ENCODE measurements around the gene FES.
A peak's percentile ranks its signal among the peaks of the same experiment; 100 is the strongest.
"Not testable (repeated sequence)": the region's sequence is repeated elsewhere in the genome, so short reads cannot be mapped to it uniquely, and the experiment has no call there.

The FES gene

GRCh38 chr15:90890839-90891238 is 6.5 kb downstream of the FES start:
- no peak for DNase-seq

- no peak for DNase-seq
These were observed 7.1 kb downstream of the FES start for GRCh38 chr15:90891346-90891949.

DNA sequence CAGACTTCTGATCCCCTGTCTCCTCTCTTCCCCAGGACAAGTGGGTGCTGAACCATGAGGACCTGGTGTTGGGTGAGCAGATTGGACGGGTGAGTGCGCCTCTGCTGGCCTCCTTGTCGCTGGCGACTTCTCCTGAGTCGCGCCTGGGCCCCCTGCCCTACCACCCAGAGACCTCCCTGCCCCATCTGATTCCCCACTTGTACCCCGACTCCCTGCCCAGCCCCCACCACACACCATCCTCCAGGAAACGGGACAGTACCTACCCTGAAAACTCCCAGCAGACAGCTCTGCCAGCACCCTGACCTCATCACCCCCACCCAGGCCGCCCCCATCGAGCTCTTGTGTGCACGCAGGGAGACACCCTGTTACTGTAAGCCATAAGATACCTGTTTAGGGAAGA is 7.7 kb downstream of the FES start:
- no peak for DNase-seq

DNA sequence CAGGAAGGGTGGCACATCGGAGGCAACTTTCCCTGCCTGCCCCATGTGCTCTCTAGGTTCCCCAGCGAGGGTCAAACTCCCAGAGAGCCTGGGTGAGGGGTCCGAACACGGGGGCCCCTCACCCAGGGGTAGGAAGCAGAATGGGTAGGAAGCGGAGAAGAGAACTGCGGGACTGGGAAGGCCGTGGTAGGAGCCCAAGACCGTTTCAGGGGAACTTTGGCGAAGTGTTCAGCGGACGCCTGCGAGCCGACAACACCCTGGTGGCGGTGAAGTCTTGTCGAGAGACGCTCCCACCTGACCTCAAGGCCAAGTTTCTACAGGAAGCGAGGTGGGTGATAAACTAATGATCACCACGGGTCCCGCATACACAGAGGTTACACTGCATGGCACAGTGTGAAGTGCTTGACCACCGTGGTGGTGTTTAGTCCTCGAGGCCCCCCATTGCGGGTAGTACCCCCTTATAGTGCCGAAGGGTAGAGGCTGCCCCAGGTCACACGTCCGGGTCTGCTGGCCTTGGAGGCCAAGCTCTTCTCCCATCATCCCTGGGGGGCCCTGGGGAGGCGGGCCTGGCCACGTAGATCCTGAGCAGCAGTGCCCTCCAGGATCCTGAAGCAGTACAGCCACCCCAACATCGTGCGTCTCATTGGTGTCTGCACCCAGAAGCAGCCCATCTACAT is 8.3 kb downstream of the FES start:
- DNase-seq, result no peak

GRCh38 chr15:90893175-90894090 is 9.1 kb downstream of the FES start:
- DNase-seq, result no peak

DNA sequence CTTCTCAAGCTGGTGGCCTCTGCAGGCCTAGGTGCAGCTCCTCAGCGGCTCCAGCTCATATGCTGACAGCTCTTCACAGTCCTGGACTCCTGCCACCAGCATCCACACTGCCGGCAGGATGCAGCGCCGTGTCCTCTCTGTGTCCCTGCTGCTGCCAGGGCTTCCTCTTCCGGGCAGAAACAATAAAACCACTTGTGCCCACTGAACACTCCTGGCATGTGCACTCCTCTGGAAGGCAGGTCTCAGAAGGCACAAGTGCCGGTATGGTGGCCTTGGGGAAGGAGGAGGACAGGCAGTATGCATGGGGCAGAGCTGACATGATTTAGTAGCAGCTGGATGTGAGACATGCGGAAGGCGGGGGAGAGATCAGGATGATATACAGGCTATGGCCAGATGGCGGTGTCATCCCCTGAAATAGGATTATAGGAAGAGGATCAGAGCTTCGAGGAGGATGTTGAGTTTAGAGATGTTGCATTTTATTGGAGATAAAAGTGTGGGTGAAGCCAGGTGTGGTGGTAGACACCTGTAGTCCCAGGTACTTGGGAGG is 11.3 kb downstream of the FES start:
- peak in 46 of 56 donors; percentile 15 to 80 (median 63) for DNase-seq

GRCh38 chr15:90897131-90897655 is 12.9 kb downstream of the FES start:
- not testable (repeated sequence) for DNase-seq

GRCh38 chr15:90901175-90902039 is 17.1 kb downstream of the FES start:
- DNase-seq, result peak in 17 of 56 donors; percentile 10 to 45 (median 19)

GRCh38 chr15:90902040-90902839 is 17.9 kb downstream of the FES start:
- peak in 54 of 56 donors; percentile 16 to 84 (median 68) for DNase-seq

DNA sequence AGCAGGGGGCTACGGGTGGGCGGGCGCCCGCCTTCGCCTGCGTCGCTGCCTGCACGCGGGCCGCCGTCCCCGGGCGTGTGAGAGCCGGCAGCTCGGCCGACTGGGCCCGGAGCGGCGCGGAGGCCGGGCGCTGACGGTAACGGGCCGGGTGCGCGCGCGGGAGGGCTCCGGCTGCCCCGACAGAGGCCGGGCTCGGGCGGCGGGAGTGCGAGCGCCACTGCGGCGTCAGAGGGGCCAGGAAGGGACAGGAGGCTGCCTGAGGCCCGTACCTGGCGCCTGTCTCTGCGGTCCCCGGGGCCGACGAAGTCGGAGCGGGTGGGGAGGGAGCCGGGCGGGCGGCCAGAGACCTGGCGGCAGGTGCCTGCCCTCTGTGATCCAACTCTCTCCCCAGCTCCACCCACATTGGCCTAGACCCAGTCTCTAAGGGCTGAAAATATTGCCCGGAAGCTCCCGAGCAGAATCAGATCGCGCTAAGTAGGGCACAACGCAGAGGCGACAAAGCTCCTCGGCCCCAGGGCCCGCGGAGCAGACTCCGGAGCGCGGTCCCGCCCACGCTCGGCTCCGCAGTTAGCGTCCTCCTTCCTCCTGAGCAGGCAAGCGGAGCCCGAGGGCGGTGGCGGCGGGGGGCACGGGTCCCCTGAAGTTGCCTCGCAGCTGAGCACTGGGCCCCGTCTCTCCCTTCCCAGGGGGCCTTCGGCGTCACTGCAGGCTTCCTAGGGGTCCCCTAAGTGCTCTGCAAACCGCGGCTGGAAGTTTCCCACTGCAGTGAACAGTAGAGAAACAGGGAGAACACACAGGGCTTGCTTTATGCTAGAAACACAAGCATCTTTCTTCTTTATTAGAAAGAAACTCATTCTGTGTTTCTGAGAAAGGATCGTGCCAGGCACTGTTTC is 18.8 kb downstream of the FES start, which contains the start of gene MAN2A2:
MAN2A2 (plus strand) TSS at position 463 of the 893 bp plus-strand sequence. CDS start 906 bp downstream, outside the sequence.
- peak in 50 of 56 donors; percentile 18 to 84 (median 62) for DNase-seq

DNA sequence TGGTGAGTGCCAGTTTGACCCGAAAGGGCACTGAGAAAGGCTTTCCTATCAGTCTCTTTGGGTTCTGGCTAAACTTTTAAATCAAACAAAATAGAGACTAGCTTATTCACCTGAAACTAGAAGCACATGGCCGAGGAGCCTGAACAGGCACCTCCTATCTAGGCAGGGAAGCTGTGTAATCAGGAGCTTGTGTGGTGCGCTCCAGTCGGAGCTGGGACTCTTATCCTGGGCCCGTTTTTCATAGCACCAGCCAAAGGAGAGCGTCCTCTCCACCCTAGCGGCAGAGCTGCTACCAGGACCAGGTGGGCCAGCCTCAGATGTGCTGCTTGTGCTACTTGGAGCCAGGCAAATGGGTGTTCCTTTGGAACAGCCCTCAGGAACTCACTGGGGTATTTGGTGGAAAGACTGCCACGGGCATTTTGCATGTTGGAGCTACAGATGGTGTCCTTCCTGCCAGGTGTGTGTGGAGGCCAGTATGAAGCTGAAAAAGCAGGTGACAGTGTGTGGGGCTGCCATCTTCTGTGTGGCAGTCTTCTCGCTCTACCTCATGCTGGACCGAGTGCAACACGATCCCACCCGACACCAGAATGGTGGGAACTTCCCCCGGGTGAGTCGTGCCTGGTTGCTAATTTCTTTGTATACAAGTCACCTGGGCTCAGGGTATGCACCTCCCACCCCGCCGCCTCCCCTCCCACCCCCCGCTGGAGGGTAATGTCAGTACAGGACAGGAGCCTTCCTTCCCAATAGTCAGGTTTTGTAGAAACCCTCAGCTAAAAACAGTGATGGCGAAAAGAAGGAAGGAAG is 19.6 kb downstream of the FES start:
- peak in 3 of 56 donors; percentile 49 to 59 (median 59) for DNase-seq

DNA sequence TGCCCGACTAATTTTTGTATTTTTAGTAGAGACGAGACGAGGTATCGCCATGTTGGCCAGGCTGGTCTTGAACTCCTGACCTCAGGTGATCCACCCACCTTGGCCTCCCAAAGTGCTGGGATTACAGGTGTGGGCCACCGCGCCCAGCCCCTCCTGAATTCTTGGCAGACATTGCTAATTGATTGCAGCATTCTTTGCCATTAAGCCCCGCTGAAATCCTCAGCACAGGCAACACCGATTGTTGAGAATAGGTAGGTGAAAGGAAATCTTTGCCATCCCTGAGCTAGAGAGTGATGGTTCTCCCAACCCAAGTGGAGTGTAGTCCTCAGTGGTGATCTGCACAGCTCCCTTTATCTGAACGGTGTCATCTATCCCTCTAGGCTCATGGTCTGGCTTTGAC is 20.4 kb downstream of the FES start:
- DNase-seq, result no peak

- no peak for DNase-seq
These were observed 21.2 kb downstream of the FES start for GRCh38 chr15:90905306-90906180.

GRCh38 chr15:90906181-90906849 is 22.0 kb downstream of the FES start:
- no peak for DNase-seq

DNA sequence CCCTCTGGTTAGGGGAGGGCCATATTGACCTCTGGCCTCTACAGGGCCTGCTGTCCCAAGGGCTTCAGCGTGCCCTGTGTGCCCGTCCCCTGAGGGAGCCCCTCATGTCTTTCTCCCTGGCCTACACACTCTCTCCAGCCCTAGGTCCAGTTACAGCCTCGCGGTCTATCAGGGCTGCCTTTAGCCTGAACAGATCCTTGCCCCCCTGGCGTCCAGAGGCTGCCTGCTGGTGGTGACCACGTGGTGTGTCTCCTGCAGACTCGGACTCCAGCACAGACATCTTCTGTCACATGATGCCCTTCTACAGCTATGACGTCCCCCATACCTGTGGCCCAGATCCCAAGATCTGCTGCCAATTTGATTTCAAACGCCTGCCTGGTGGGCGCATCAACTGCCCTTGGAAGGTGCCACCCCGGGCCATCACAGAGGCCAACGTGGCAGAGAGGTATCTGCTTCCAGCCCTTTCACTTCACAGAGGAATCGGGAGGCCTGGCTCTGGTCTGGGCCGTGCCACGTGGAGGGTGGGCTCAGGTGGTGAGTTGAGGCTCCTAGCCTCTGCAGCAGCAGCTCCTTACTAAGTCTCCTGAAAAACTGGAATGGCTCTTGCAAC is 22.9 kb downstream of the FES start:
- DNase-seq, result peak in 1 of 56 donors; percentile 19
